OCI-LY3 (cell line): ENCODE results near the gene MTCH1.

ENCODE experiments used
- CTCF ChIP-seq: fragments of 200-600, 300-600 bp; sonication (generic); IDR thresholded peaks from 2 replicates; pipeline ENCODE4 v1.5.1; 2014; ENCODE audit warnings: antibody characterized with exemption, low read length, low read depth
- EZH2phosphoT487 ChIP-seq: fragments of 200-600 bp; shearing (Covaris generic); IDR thresholded peaks from 2 replicates; pipeline ENCODE4 v1.6.1; 2018; ENCODE audit warnings: antibody characterized with exemption, mixed run types, low read depth

GRCh38 chr6:37010402-37010892, 24.5 kb upstream of the MTCH1 start:
- TF ChIP-seq CTCF (no peak), EZH2phosphoT487 (no peak)
